K562 (cell line): Measurements from ENCODE around the gene HOXB5.

Experiments used
- EP300 ChIP-seq: IDR thresholded peaks from 2 replicates; pipeline ENCODE4 v1.6.1; 2012; ENCODE audit warnings: low read length, improper control_type of control experiment
- GABPA ChIP-seq: fragments of 200-800 bp; sonication (Bioruptor generic); conservative IDR thresholded peaks from 2 replicates; pipeline ENCODE4 v1.6.1; 2016; ENCODE audit warnings: low read depth, missing genetic modification characterization, missing compliant biosample characterization
- KDM1A ChIP-seq, 2 experiments: fragments of 450-650 bp; IDR thresholded peaks; 2 replicates each; pipeline ENCODE4 v1.6.1; 2016; ENCODE audit warnings: mild to moderate bottlenecking in 2 of 2
- MYBL2 ChIP-seq, 2 experiments: fragments of 450-650 bp in 1 of 2; sonication (generic) in 1 of 2; formaldehyde crosslinking in 1 of 2; IDR thresholded peaks; 2 replicates each; pipeline versions ENCODE4 v1.6.1 to v1.8.1; 2017 to 2022; ENCODE audit warnings: borderline replicate concordance in 1 of 2, inconsistent platforms in 1 of 2, low read depth in 1 of 2, mild to moderate bottlenecking in 1 of 2, missing genetic modification reagents in 1 of 2, moderate library complexity in 1 of 2
- PHF8 ChIP-seq: fragments of 200-600 bp; sonication (generic); IDR thresholded peaks from 2 replicates; pipeline ENCODE4 v1.6.1; 2012; ENCODE audit warnings: mixed run types, mild to moderate bottlenecking, inconsistent platforms, low read length, moderate library complexity, borderline replicate concordance
- PKNOX1 ChIP-seq: fragments of 450-650 bp; IDR thresholded peaks from 2 replicates; pipeline ENCODE4 v1.6.1; 2016
- POLR2A ChIP-seq: fragments of 450-650 bp; conservative IDR thresholded peaks from 2 replicates; pipeline ENCODE4 v1.6.1; 2016
- TEAD4 ChIP-seq, 2 experiments: sonication (generic) in 1 of 2; formaldehyde crosslinking in 1 of 2; IDR thresholded peaks; 2 replicates each; pipeline versions ENCODE4 v1.6.1 to v1.8.0; 2012 to 2022; ENCODE audit warnings: borderline replicate concordance in 1 of 2, inconsistent platforms in 1 of 2, low read length in 1 of 2, mild to moderate bottlenecking in 1 of 2, missing genetic modification reagents in 1 of 2
- XRCC5 ChIP-seq: fragments of 200-400 bp; formaldehyde crosslinking; IDR thresholded peaks from 2 replicates; pipeline ENCODE4 v1.6.1; 2017; ENCODE audit warnings: low read depth, mild to moderate bottlenecking, low read length
- ZNF347 ChIP-seq: fragments of 450-650 bp; formaldehyde crosslinking; IDR thresholded peaks from 2 replicates; pipeline ENCODE4 v1.4.0; 2020; ENCODE audit warnings: low read depth, mild to moderate bottlenecking, moderate library complexity
- ZNF583 ChIP-seq: fragments of 250-450 bp; sonication (Bioruptor Pico); IDR thresholded peaks from 2 replicates; pipeline ENCODE4 v1.4.0; 2020
- ZNF766 ChIP-seq: fragments of 200-800 bp; sonication (Bioruptor generic); conservative IDR thresholded peaks from 2 replicates; pipeline ENCODE4 v1.6.1; 2016; ENCODE audit warnings: missing genetic modification characterization, missing compliant biosample characterization

DNA sequence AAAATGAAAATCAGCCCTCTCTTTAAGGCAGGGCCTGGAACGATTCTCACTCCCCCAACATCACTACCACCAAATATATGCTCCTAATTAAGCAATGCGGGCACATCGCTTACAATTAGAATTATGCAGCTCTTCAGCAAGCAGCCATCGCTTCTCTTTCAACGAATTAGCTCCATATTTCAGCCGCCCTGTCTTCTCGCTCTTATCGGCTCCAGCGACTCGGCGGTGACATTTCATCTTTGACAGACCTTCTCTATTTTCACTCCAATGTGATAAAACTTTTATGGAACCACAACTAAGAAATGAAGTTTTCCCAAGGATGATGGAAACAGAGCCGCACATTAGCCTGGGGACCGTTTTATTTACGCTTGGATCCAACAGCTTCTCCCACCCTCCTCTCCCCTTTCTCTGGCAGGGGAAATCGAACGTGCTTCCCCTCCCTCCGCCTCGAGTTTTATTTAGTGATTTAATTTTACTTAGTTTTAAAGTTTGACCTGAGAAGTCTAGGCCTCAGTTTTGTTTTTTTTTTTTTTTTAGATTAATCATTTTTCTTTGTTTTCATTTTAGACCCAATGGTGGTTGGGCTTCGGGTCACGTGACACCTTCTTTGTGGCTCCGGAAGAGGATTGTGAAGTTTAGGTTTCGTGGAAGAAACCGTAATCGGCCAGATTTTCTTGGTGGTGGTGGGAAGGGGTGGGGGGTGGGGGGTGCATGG, 45.6 kb downstream of the HOXB5 start:
- TF ChIP-seq MYBL2 (IDR thresholded peaks at IDR 0.05; ENCODE audit: low read depth): no peak
- no peak for TF ChIP-seq MYBL2 (CRISPR knock-in tag; IDR thresholded peaks at IDR 0.05; ENCODE audit: borderline replicate concordance)
- TF ChIP-seq ZNF347 (CRISPR knock-in tag): no peak
- no peak; the same call in 1 of the 2 replicates for TF ChIP-seq PHF8
- TF ChIP-seq ZNF766 (CRISPR knock-in tag): peak; percentile 35; the same call in 1 of the 2 replicates
- peak; percentile 70; the same call in 1 of the 2 replicates for TF ChIP-seq POLR2A
- peak; percentile 51 for TF ChIP-seq GABPA (tag)
- peak; percentile 48; the same call in 1 of the 2 replicates for TF ChIP-seq EP300
- peak; percentile 70 to 74; a peak in 2 of 4 replicates for TF ChIP-seq KDM1A (IDR thresholded peaks at IDR 0.05)
- TF ChIP-seq PKNOX1: peak; percentile 67; the same call in 1 of the 2 replicates
- no peak for TF ChIP-seq XRCC5
- peak; percentile 40 for TF ChIP-seq TEAD4 (IDR thresholded peaks at IDR 0.05; ENCODE audit: low read length)
- TF ChIP-seq TEAD4 (CRISPR knock-in tag; IDR thresholded peaks at IDR 0.05; ENCODE audit: borderline replicate concordance): no peak
- no peak for TF ChIP-seq ZNF583 (CRISPR knock-in tag)
